Left cardiac atrium (tissue), 2 donors: Measurements from ENCODE around the gene PALS1. TPM values are rescaled to one million over a fixed set of nuclear protein-coding genes. Genes with fewer than 3 reads are reported as not detected.

Experiments
- total RNA-seq, 2 donors: library from RNA; stranded (reverse); fragmentation: NEBNext Ultra II Directional; extraction: Animal tissue kit (Norgen Biotek cat#: 25700); gene quantifications; one replicate each; pipeline ENCODE4 v1.2.1, GENCODE V29; 2021
- donor health status: DM: no; HTN: yes; CAD: no; lungs with severe emphysema.
- donor health status: DM: yes; HTN: yes; CAD: no.

The PALS1 gene
- total RNA-seq, 2 donors from 2014 or later = 13.7 to 15.9 TPM

Other genes with a start within 250 kb of the PALS1 start
- not detected for gene GARIN2, start 52.0 kb upstream of the PALS1 start, total RNA-seq
- 100 to 1,000 TPM; 105 to 144 TPM for gene ATP6V1D, start 118.4 kb downstream of the PALS1 start, total RNA-seq
- gene EIF2S1, start 118.9 kb downstream of the PALS1 start, total RNA-seq = 10 to 100 TPM; 79.3 to 96.4 TPM
- gene PLEK2, start 170.7 kb downstream of the PALS1 start, total RNA-seq = under 1 TPM; 0.35 to 0.76 TPM
- 1 to 10 TPM; 1.5 to 6.5 TPM for gene TMEM229B, start 247.3 kb downstream of the PALS1 start, total RNA-seq